ENCODE measurements around the gene TCOF1.

- no peak for TF ChIP-seq EP300 (IDR thresholded peaks at IDR 0.05)
- TF ChIP-seq CTCF (IDR thresholded peaks at IDR 0.05) = no peak
Observed at GRCh38 chr5:150422075-150422474, 64.6 kb downstream of the TCOF1 start.
